GM23338 (cell line): ENCODE results near the gene FAM120AOS. TPM values are rescaled to one million over a fixed set of nuclear protein-coding genes. Genes with fewer than 3 reads are reported as not detected.

Experiments used
- ATAC-seq: fragments of 200-7000 bp; cut with Tn5 transposase; 3 replicates; pipeline ENCODE4 v1.9.1; 2020
- DNase-seq: peaks from one replicate; pipeline ENCODE4 v3.0.0-alpha.2; 2015; ENCODE audit warnings: low spot score
- H2AFZ ChIP-seq: fragments of 200-600 bp; sonication (generic); 2 replicates; pipeline ENCODE4 v1.8.0; 2016; ENCODE audit warnings: antibody characterized with exemption, mild to moderate bottlenecking, moderate library complexity
- H3F3A ChIP-seq: fragments of 200-600 bp; sonication (generic); replicated peaks from 2 replicates; pipeline ENCODE4 v1.8.0; 2017; ENCODE audit warnings: antibody characterized with exemption, mixed run types, low read depth
- H3K27ac ChIP-seq: fragments of 200-600 bp; sonication (generic); 2 replicates; pipeline ENCODE4 v1.6.1; 2016; ENCODE audit warnings: low read depth
- H3K27me3 ChIP-seq: fragments of 200-600 bp; sonication (generic); 2 replicates; pipeline ENCODE4 v1.8.0; 2016; ENCODE audit warnings: mild to moderate bottlenecking, mixed run types, moderate library complexity; ENCODE audit not compliant: insufficient read depth
- H3K36me3 ChIP-seq: fragments of 200-600 bp; sonication (generic); 2 replicates; pipeline ENCODE4 v1.8.0; 2016; ENCODE audit warnings: mild to moderate bottlenecking; ENCODE audit not compliant: insufficient read depth
- H3K4me1 ChIP-seq: fragments of 200-600 bp; sonication (generic); 2 replicates; pipeline ENCODE4 v1.8.0; 2016; ENCODE audit warnings: mild to moderate bottlenecking, moderate library complexity; ENCODE audit not compliant: insufficient read depth
- H3K4me2 ChIP-seq: fragments of 200-600 bp; sonication (generic); 2 replicates; pipeline ENCODE4 v1.7.1; 2017; ENCODE audit warnings: mixed run types
- H3K4me3 ChIP-seq: fragments of 200-600 bp; sonication (generic); 2 replicates; pipeline ENCODE4 v1.6.1; 2016; ENCODE audit warnings: mixed run types
- H3K79me2 ChIP-seq: fragments of 200-600 bp; sonication (generic); replicated peaks from 2 replicates; pipeline ENCODE4 v1.8.0; 2017; ENCODE audit warnings: mild to moderate bottlenecking; ENCODE audit not compliant: insufficient read depth
- H3K9me2 ChIP-seq: fragments of 200-600 bp; sonication (generic); 2 replicates; pipeline ENCODE4 v1.8.0; 2017; ENCODE audit not compliant: insufficient read depth
- H4K20me1 ChIP-seq: fragments of 200-600 bp; sonication (generic); replicated peaks from 2 replicates; pipeline ENCODE4 v1.8.0; 2017; ENCODE audit warnings: mild to moderate bottlenecking; ENCODE audit not compliant: insufficient read depth
- H3K27ac Mint-ChIP-seq: 2 replicates; pipeline ENCODE4 v1.8.0; 2020; ENCODE audit warnings: inconsistent platforms, mild to moderate bottlenecking, moderate library complexity, mixed read lengths
- H3K27me3 Mint-ChIP-seq: 3 replicates; pipeline ENCODE4 v1.8.0; 2022; ENCODE audit warnings: low read depth, mild to moderate bottlenecking, moderate library complexity, mixed read lengths, inconsistent platforms; ENCODE audit not compliant: insufficient read depth, poor library complexity
- H3K36me3 Mint-ChIP-seq: 3 replicates; pipeline ENCODE4 v1.8.0; 2021; ENCODE audit warnings: low read depth, mild to moderate bottlenecking, inconsistent platforms, moderate library complexity, mixed read lengths
- H3K4me1 Mint-ChIP-seq: 3 replicates; pipeline ENCODE4 v1.8.0; 2020; ENCODE audit warnings: mild to moderate bottlenecking, inconsistent platforms, mixed read lengths
- H3K4me3 Mint-ChIP-seq: 3 replicates; pipeline ENCODE4 v1.8.0; 2021; ENCODE audit warnings: moderate library complexity, mild to moderate bottlenecking, inconsistent platforms, mixed read lengths
- H3K9me3 Mint-ChIP-seq: 3 replicates; pipeline ENCODE4 v1.8.0; 2020; ENCODE audit warnings: moderate library complexity, mild to moderate bottlenecking, inconsistent platforms, mixed read lengths
- ETS1 ChIP-seq: IDR thresholded peaks from 2 replicates; pipeline ENCODE4 v1.6.1; 2016; ENCODE audit warnings: antibody characterized with exemption
- EZH2 ChIP-seq: fragments of 200-600 bp; sonication (generic); IDR thresholded peaks from one replicate; pipeline ENCODE4 v1.8.0; 2017; ENCODE audit warnings: antibody characterized with exemption, mild to moderate bottlenecking, low read depth; ENCODE audit not compliant: unreplicated experiment
- EZH2phosphoT487 ChIP-seq: fragments of 200-600 bp; sonication (generic); IDR thresholded peaks from one replicate; pipeline ENCODE4 v1.8.1; 2018; ENCODE audit warnings: antibody characterized with exemption; ENCODE audit not compliant: unreplicated experiment
- POLR2AphosphoS5 ChIP-seq: IDR thresholded peaks from 2 replicates; pipeline ENCODE4 v1.6.1; 2016; ENCODE audit warnings: antibody characterized with exemption, low read depth
- ZNF331 ChIP-seq: fragments of 250-450 bp; sonication (Bioruptor Pico); IDR thresholded peaks from 2 replicates; pipeline ENCODE4 v1.5.0; 2020; ENCODE audit warnings: low read depth, mild to moderate bottlenecking, moderate library complexity
- polyA plus RNA-seq: library from polyadenylated mRNA; unstranded; fragments of >200 nt; fragmentation: Nextera tagmentation; extraction: Ambion mirVana; gene quantifications from 2 replicates; pipeline ENCODE4 v1.2.1, GENCODE V29; 2016
- total RNA-seq: library from RNA; depleted of rRNA; stranded (reverse); fragments of >200 nt; shearing (Covaris generic); gene quantifications from 2 replicates; pipeline ENCODE4 v1.2.3, GENCODE V29; 2014
- TF ChIP-seq, protein P1 (sequence below), 2 experiments: fragments of 200-600 bp in 1 of 2; sonication (generic) in 1 of 2; conservative IDR thresholded peaks; 2 replicates each; pipeline versions ENCODE4 v1.5.1 to v1.6.1; 2016 to 2017; ENCODE audit warnings: antibody characterized with exemption in 2 of 2, low read depth in 2 of 2, mild to moderate bottlenecking in 2 of 2, moderate library complexity in 1 of 2

Gene FAM120AOS
- total and polyA plus RNA-seq, 2 experiments from 2014 or later = 31.5 to 40.4 TPM

GRCh38 chr9:93451849-93452709 is 1.3 kb downstream of the FAM120AOS start:
- H3K27me3 Mint-ChIP-seq = peaks cover 12% of the 10 kb centered on the region

DNA sequence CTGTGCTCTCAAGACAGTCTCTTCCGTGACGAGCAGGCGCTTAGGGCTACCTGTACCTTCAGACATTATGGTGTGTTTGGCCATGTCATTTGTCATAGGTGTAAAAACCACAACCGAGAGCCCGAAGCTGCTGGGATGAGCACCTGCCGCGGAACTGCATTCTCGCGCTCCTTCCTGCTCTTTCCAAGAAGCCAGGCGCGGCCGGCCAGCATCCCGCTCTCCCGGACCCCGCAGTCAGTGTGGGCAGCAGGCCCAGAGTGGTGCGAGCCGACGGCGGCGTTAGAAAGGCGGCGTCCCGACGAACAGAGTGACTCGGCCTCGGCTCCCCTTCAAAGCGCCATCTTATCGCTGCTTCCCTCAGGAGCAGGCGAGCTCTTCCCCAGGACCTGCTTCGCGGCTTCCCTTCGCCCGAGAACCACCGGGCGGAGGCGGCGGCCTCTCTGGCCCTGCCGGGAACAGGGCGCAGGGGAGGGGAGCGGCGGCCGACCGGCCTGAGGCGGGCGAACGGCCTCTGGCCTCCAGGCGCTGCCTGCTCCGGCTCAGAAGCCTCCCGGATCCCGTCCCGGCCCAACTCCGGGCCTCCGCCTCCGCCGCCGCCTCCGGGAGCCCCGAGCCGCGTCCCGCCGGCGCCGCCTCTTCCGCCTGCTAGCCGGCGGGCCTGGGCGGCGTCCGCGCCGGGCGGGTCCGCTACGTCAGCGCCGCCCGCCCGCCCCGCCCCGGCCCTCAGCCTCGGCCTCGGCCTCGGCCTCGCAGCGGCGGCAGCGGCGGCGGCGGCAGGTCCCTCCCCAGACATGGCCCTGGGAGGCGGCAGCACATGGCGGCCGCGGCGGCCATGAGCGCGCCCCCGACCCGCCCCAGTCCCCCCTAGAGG is 2.2 kb downstream of the FAM120AOS start, which contains the start of gene FAM120A:
Gene FAM120A, plus strand, starts transcription at position 741 of the 871 bp plus-strand sequence. CDS start 231 bp downstream, outside the sequence.
- peak within 1 kb of the TSS; percentile 45 for H2AFZ ChIP-seq
- peaks cover 26% of the 10 kb centered on the region for H3K4me1 Mint-ChIP-seq

More at GRCh38 chr9:93451849-93452709, 1.3 kb downstream of the FAM120AOS start:
- Mint-ChIP-seq H3K36me3 (peaks cover 48% of the 10 kb centered on the region), H3K27ac (peak overlapping the region; percentile 95), H3K4me1 (peaks cover 32% of the 10 kb centered on the region), H3K9me3 (no peaks in the 10 kb centered on the region), H3K4me3 (peak overlapping the region; percentile 94)
- Histone ChIP-seq H2AFZ (no peak overlapping the region; the same call in 1 of the 2 replicates), H4K20me1 (peaks cover 16% of the 10 kb centered on the region), H3K4me3 (peak overlapping the region; percentile 94), H3F3A (peaks cover 15% of the 10 kb centered on the region), H3K27me3 (no peaks in the 10 kb centered on the region), H3K4me2 (peak overlapping the region; percentile 87), H3K27ac (no peak overlapping the region; the same call in 1 of the 2 replicates), H3K4me1 (peaks cover 35% of the 10 kb centered on the region), H3K36me3 (peaks cover 13% of the 10 kb centered on the region; the same call in 1 of the 2 replicates), H3K9me2 (no peaks in the 10 kb centered on the region), H3K79me2 (peaks cover 68% of the 10 kb centered on the region)
- ATAC-seq (peak; percentile 31), DNase-seq (peak; percentile 51)
- TF ChIP-seq POLR2AphosphoS5 = peak; percentile 40; the same call in 1 of the 2 replicates
- TF ChIP-seq, protein P1, sequence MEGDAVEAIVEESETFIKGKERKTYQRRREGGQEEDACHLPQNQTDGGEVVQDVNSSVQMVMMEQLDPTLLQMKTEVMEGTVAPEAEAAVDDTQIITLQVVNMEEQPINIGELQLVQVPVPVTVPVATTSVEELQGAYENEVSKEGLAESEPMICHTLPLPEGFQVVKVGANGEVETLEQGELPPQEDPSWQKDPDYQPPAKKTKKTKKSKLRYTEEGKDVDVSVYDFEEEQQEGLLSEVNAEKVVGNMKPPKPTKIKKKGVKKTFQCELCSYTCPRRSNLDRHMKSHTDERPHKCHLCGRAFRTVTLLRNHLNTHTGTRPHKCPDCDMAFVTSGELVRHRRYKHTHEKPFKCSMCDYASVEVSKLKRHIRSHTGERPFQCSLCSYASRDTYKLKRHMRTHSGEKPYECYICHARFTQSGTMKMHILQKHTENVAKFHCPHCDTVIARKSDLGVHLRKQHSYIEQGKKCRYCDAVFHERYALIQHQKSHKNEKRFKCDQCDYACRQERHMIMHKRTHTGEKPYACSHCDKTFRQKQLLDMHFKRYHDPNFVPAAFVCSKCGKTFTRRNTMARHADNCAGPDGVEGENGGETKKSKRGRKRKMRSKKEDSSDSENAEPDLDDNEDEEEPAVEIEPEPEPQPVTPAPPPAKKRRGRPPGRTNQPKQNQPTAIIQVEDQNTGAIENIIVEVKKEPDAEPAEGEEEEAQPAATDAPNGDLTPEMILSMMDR (conservative IDR thresholded peaks at IDR 0.05; ENCODE audit: low read depth in 2 of 2) = no peak

More for the DNA sequence above, 2.2 kb downstream of the FAM120AOS start, which contains the start of gene FAM120A:
- Histone ChIP-seq H3K79me2 (peaks cover 59% of the 10 kb centered on the region), H3K27me3 (no peaks in the 10 kb centered on the region), H3K4me3 (peak within 1 kb of the TSS; percentile 94), H3K4me2 (peak within 1 kb of the TSS; percentile 98), H3K27ac (peak within 1 kb of the TSS; percentile 87), H4K20me1 (peaks cover 17% of the 10 kb centered on the region), H3K4me1 (peaks cover 29% of the 10 kb centered on the region), H3K9me2 (no peaks in the 10 kb centered on the region), H3F3A (peaks cover 15% of the 10 kb centered on the region), H3K36me3 (peaks cover 17% of the 10 kb centered on the region)
- H3K4me3 Mint-ChIP-seq = peak within 1 kb of the TSS; percentile 96
- 0 out of 2 replicates have a peak, but pooled peaks have one; percentile 20 for TF ChIP-seq ETS1
- TF ChIP-seq, protein P1 (conservative IDR thresholded peaks at IDR 0.05; ENCODE audit: low read depth in 2 of 2) = no peak
- TF ChIP-seq EZH2 = no peak
- TF ChIP-seq POLR2AphosphoS5 = peak; percentile 49
- TF ChIP-seq ZNF331 (CRISPR knock-in tag) = no peak
- TF ChIP-seq EZH2phosphoT487 = no peak
- peak within 1 kb of the TSS; percentile 95 for H3K27ac Mint-ChIP-seq
- peaks cover 55% of the 10 kb centered on the region for H3K36me3 Mint-ChIP-seq
- H3K9me3 Mint-ChIP-seq = no peaks in the 10 kb centered on the region
- DNase-seq (peak; percentile 75), ATAC-seq (peak; percentile 62)
- H3K27me3 Mint-ChIP-seq = peaks cover 12% of the 10 kb centered on the region
